Measurements from ENCODE around the gene TRIM41.

DNA sequence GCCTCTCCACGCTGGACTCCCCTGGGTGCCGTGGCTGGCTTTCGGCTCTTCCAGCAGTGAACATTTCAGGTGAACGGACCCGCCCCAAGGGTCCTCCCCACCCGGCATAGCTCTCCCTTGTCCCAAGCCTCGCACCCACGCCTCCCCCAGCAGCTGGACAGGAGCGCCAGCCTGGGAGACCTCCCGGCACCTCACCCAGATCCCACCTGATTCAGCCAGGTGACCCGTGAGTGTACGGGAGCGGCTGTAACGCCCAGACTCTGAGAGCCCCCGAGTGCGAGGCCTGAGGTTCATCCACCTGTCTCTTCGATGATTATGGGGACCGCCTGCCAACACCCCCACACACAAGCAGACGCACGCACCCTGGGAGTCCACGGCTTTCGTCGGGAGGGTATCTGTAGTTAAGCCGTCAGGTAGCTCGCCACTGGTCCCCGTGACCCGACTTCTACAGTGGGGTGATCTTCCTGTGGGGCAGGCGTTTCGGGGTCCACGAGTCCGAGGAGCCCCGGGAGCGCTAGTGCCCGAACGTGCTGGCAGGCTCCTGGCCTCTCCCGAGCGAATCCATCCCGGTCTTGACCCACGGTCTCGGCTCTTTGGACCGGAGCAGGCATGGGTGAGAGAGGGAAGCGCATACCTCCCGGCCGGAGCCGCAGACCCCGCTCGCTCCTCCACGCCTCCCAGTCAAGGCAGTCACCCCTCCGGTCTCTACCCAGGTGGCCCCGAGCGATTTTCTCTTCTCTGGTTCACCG, 32.9 kb upstream of the TRIM41 start:
- TF ChIP-seq, protein P1, sequence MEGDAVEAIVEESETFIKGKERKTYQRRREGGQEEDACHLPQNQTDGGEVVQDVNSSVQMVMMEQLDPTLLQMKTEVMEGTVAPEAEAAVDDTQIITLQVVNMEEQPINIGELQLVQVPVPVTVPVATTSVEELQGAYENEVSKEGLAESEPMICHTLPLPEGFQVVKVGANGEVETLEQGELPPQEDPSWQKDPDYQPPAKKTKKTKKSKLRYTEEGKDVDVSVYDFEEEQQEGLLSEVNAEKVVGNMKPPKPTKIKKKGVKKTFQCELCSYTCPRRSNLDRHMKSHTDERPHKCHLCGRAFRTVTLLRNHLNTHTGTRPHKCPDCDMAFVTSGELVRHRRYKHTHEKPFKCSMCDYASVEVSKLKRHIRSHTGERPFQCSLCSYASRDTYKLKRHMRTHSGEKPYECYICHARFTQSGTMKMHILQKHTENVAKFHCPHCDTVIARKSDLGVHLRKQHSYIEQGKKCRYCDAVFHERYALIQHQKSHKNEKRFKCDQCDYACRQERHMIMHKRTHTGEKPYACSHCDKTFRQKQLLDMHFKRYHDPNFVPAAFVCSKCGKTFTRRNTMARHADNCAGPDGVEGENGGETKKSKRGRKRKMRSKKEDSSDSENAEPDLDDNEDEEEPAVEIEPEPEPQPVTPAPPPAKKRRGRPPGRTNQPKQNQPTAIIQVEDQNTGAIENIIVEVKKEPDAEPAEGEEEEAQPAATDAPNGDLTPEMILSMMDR (IDR thresholded peaks at IDR 0.05; ENCODE audit: poor library complexity) = no peak
- TF ChIP-seq EZH2 (IDR thresholded peaks at IDR 0.05; ENCODE audit: borderline replicate concordance) = no peak
